ENCODE measurements around the gene GPR4. TPM values are rescaled to one million over a fixed set of nuclear protein-coding genes. Genes with fewer than 3 reads are reported as not detected.
A peak's percentile ranks its signal among the peaks of the same experiment; 100 is the strongest.

The GPR4 gene
- total RNA-seq, 1 donor from 2014 or later, result not detected

GRCh38 chr19:45645068-45645630 lies 43.1 kb upstream of the GPR4 start:
- TF ChIP-seq CTCF (IDR thresholded peaks at IDR 0.05), result no peak
- Mint-ChIP-seq H3K27me3 (peaks cover under 1% of the 10 kb centered on the region), H3K27ac (no peak overlapping the region), H3K4me1 (peaks cover 40% of the 10 kb centered on the region), H3K4me3 (peak overlapping the region; percentile 78), H3K36me3 (ENCODE audit: low read depth) (peaks cover 3% of the 10 kb centered on the region), H3K9me3 (no peaks in the 10 kb centered on the region)
- CTCF ChIA-PET, result interaction anchor here (1.0 to 1.3 kb wide), 2 partner anchors 60 to 206 kb away, joined by 3 to 4 read pairs; partner anchors contain the start of gene OPA3
- DNase-seq (peak; percentile 29), ATAC-seq (ENCODE audit: low read depth) (no peak)
- POLR2A ChIA-PET, result interaction anchor here (0.7 to 1.6 kb wide), 8 partner anchors 11 to 167 kb away, joined by 3 to 10 read pairs (median 5); partner anchors contain the start of genes OPA3 and QPCTL
- intact Hi-C loops (cut with micrococcal nuclease), result loop anchor here (10.0 kb wide), 2 partner anchors 240 to 890 kb away; partner anchors contain the start of genes POLR1G and PPP1R13L

- CTCF ChIA-PET, result interaction anchor here (1.4 to 4.4 kb wide), 5 partner anchors 31 to 165 kb away, joined by 4 to 32 read pairs (median 5); partner anchors contain the start of gene OPA3
- H3K9me3 Mint-ChIP-seq, result no peaks in the 10 kb centered on the region
- TF ChIP-seq CTCF (IDR thresholded peaks at IDR 0.05), result no peak
- H3K27me3 Mint-ChIP-seq, result no peaks in the 10 kb centered on the region
- DNase-seq (no peak), ATAC-seq (ENCODE audit: low read depth) (no peak)
- intact Hi-C loops (cut with micrococcal nuclease), result loop anchor here (1.0 to 10.0 kb wide), 9 partner anchors 25 to 889 kb away; partner anchors contain the start of genes OPA3, POLR1G and PPP1R13L
- peaks cover 3% of the 10 kb centered on the region for H3K36me3 Mint-ChIP-seq (ENCODE audit: low read depth)
- H3K4me3 Mint-ChIP-seq, result peak overlapping the region; percentile 24
- POLR2A ChIA-PET, result interaction anchor here (0.8 to 0.9 kb wide), 2 partner anchors 73 to 1468 kb away, joined by 3 to 6 read pairs; no protein-coding TSS in a partner anchor
- no peak overlapping the region for H3K27ac Mint-ChIP-seq
- peaks cover 44% of the 10 kb centered on the region for H3K4me1 Mint-ChIP-seq
Measured at GRCh38 chr19:45643927-45644771, 42.1 kb upstream of the GPR4 start.

GRCh38 chr19:45643024-45643926 lies 41.3 kb upstream of the GPR4 start:
- Mint-ChIP-seq H3K4me1 (peaks cover 50% of the 10 kb centered on the region), H3K9me3 (no peaks in the 10 kb centered on the region), H3K27me3 (no peaks in the 10 kb centered on the region), H3K4me3 (peak overlapping the region; percentile 80), H3K27ac (peak overlapping the region; percentile 97), H3K36me3 (ENCODE audit: low read depth) (peaks cover 6% of the 10 kb centered on the region)
- ATAC-seq (ENCODE audit: low read depth) (peak; percentile 41), DNase-seq (peak; percentile 92)
- intact Hi-C loops (cut with micrococcal nuclease), result loop anchor here (1.0 to 10.0 kb wide), 9 partner anchors 26 to 888 kb away; partner anchors contain the start of genes OPA3, POLR1G and PPP1R13L
- TF ChIP-seq CTCF (IDR thresholded peaks at IDR 0.05), result no peak
- ChIA-PET CTCF (interaction anchor here (1.2 to 4.4 kb wide), 13 partner anchors 26 to 204 kb away, joined by 3 to 32 read pairs (median 5); partner anchors contain the start of genes OPA3 and QPCTL), POLR2A (interaction anchor here (0.6 to 2.9 kb wide), 14 partner anchors 12 to 1468 kb away, joined by 3 to 30 read pairs (median 7); partner anchors contain the start of genes FOSB, OPA3, QPCTL and SIX5)

- H3K27ac Mint-ChIP-seq, result peak overlapping the region; percentile 97
- ChIA-PET CTCF (interaction anchor here (0.7 to 4.4 kb wide), 23 partner anchors 10 to 202 kb away, joined by 3 to 32 read pairs (median 5); partner anchors contain the start of genes OPA3 and QPCTL), POLR2A (interaction anchor here (0.6 to 2.9 kb wide), 34 partner anchors 8 to 236 kb away, joined by 3 to 30 read pairs (median 6); partner anchors contain the start of genes FOSB, GIPR, OPA3 and QPCTL)
- TF ChIP-seq CTCF (IDR thresholded peaks at IDR 0.05), result no peak
- intact Hi-C loops (cut with micrococcal nuclease), result loop anchor here (1.0 to 10.0 kb wide), 5 partner anchors 11 to 887 kb away; partner anchors contain the start of genes POLR1G, PPP1R13L and QPCTL
- DNase-seq (peak; percentile 72), ATAC-seq (ENCODE audit: low read depth) (peak; percentile 47)
- H3K9me3 Mint-ChIP-seq, result no peaks in the 10 kb centered on the region
- no peaks in the 10 kb centered on the region for H3K27me3 Mint-ChIP-seq
- peaks cover 50% of the 10 kb centered on the region for H3K4me1 Mint-ChIP-seq
- H3K4me3 Mint-ChIP-seq, result peak overlapping the region; percentile 86
- H3K36me3 Mint-ChIP-seq (ENCODE audit: low read depth), result peaks cover 10% of the 10 kb centered on the region
Measured at GRCh38 chr19:45641274-45642105, 39.5 kb upstream of the GPR4 start.

All from activated B cell treated with CpG ODN at 0.5 μM for 24 hours (primary cell).